G401 (cell line): Measurements from ENCODE around the gene GRK2. TPM values are rescaled to one million over a fixed set of nuclear protein-coding genes. Genes with fewer than 3 reads are reported as not detected.
"Not testable (repeated sequence)": the region's sequence is repeated elsewhere in the genome, so short reads cannot be mapped to it uniquely, and the experiment has no call there.

Source experiments
- DNase-seq: peaks from one replicate; pipeline ENCODE4 v3.0.0-alpha.2; 2015; ENCODE audit warnings: low spot score
- in situ Hi-C: cut with HindIII; loops from 2 replicates; pipeline ENCODE4 v1.10.0; 2016; ENCODE audit warnings: low sequenced_read_pairs, mixed read lengths
- total RNA-seq: library from RNA; depleted of rRNA; stranded (reverse); fragments of >200 nt; shearing (Covaris generic); gene quantifications from 2 replicates; pipeline ENCODE4 v1.2.3, GENCODE V29; 2014; rRNA removed

GRK2 gene
- total RNA-seq, 1 experiment from 2014 or later = 48.8 TPM

GRCh38 chr11:67318876-67319275 lies 52.6 kb downstream of the GRK2 start:
- DNase-seq = not testable (repeated sequence)
- in situ Hi-C loops = loop anchor here (10.0 kb wide), 1 partner anchor 64 kb away; no protein-coding TSS in a partner anchor

GRCh38 chr11:67320011-67320410 lies 53.7 kb downstream of the GRK2 start:
- DNase-seq = no peak
- in situ Hi-C loops = no loop called here

- DNase-seq = no peak
- in situ Hi-C loops = no loop called here
Observed at GRCh38 chr11:67320691-67321090, 54.4 kb downstream of the GRK2 start.

GRCh38 chr11:67321313-67321871 lies 55.1 kb downstream of the GRK2 start:
- in situ Hi-C loops = no loop called here
- no peak for DNase-seq

GRCh38 chr11:67322049-67322448 lies 55.8 kb downstream of the GRK2 start:
- in situ Hi-C loops = no loop called here
- no peak for DNase-seq

- in situ Hi-C loops = no loop called here
- DNase-seq = no peak
Observed at GRCh38 chr11:67323526-67323925, 57.3 kb downstream of the GRK2 start.

GRCh38 chr11:67332081-67332691 lies 65.9 kb downstream of the GRK2 start:
- in situ Hi-C loops = no loop called here
- DNase-seq = no peak

Other genes with a start within 250 kb of the GRK2 start
- 0.74 and 1.1 TPM in 2 replicates for gene SYT12, start 243.3 kb upstream of the GRK2 start, total RNA-seq
- not detected in 2 replicates for gene RHOD, start 209.6 kb upstream of the GRK2 start, total RNA-seq
- 11.4 and 13.4 TPM in 2 replicates for gene KDM2A, start 147.2 kb upstream of the GRK2 start, total RNA-seq
- gene ANKRD13D, start 22.8 kb downstream of the GRK2 start, total RNA-seq = 25.2 and 40.3 TPM in 2 replicates
- gene SSH3, start 37.1 kb downstream of the GRK2 start, total RNA-seq = 1.5 and 1.8 TPM in 2 replicates
- gene POLD4, start 87.1 kb downstream of the GRK2 start, total RNA-seq = 15.2 and 19.4 TPM in 2 replicates
- gene CLCF1, start 107.1 kb downstream of the GRK2 start, total RNA-seq = 1.9 and 4.2 TPM in 2 replicates
- gene RAD9A, start 125.5 kb downstream of the GRK2 start, total RNA-seq = 20.3 and 38.1 TPM in 2 replicates
- 319 TPM in 2 replicates for gene PPP1CA, start 135.4 kb downstream of the GRK2 start, total RNA-seq
- gene TBC1D10C, start 137.6 kb downstream of the GRK2 start, total RNA-seq = 0.10 and 0.31 TPM in 2 replicates
- gene CARNS1, start 149.2 kb downstream of the GRK2 start, total RNA-seq = not detected in 2 replicates
- gene RPS6KB2, start 162.0 kb downstream of the GRK2 start, total RNA-seq = 121 and 125 TPM in 2 replicates
- gene PTPRCAP, start 171.2 kb downstream of the GRK2 start, total RNA-seq = not detected in 2 replicates
- gene CORO1B, start 177.0 kb downstream of the GRK2 start, total RNA-seq = 177 and 184 TPM in 2 replicates
- not detected in 2 replicates for gene GPR152, start 186.3 kb downstream of the GRK2 start, total RNA-seq
- gene CABP4, start 188.9 kb downstream of the GRK2 start, total RNA-seq = not detected in 2 replicates
- gene TMEM134, start 202.8 kb downstream of the GRK2 start, total RNA-seq = 88.8 and 126 TPM in 2 replicates
- gene AIP, start 216.6 kb downstream of the GRK2 start, total RNA-seq = 73.5 and 102 TPM in 2 replicates
- gene PITPNM1, start 238.9 kb downstream of the GRK2 start, total RNA-seq = 27.0 and 35.2 TPM in 2 replicates
- gene CDK2AP2, start 241.7 kb downstream of the GRK2 start, total RNA-seq = 36.1 and 36.4 TPM in 2 replicates